ENCODE data around the gene YEATS4. TPM values are rescaled to one million over a fixed set of nuclear protein-coding genes. Genes with fewer than 3 reads are reported as not detected.
"Not testable (repeated sequence)": the region's sequence is repeated elsewhere in the genome, so short reads cannot be mapped to it uniquely, and the experiment has no call there.

Gene YEATS4
- total RNA-seq: 10 to 100 TPM; 52.3 to 53.5 TPM

DNA sequence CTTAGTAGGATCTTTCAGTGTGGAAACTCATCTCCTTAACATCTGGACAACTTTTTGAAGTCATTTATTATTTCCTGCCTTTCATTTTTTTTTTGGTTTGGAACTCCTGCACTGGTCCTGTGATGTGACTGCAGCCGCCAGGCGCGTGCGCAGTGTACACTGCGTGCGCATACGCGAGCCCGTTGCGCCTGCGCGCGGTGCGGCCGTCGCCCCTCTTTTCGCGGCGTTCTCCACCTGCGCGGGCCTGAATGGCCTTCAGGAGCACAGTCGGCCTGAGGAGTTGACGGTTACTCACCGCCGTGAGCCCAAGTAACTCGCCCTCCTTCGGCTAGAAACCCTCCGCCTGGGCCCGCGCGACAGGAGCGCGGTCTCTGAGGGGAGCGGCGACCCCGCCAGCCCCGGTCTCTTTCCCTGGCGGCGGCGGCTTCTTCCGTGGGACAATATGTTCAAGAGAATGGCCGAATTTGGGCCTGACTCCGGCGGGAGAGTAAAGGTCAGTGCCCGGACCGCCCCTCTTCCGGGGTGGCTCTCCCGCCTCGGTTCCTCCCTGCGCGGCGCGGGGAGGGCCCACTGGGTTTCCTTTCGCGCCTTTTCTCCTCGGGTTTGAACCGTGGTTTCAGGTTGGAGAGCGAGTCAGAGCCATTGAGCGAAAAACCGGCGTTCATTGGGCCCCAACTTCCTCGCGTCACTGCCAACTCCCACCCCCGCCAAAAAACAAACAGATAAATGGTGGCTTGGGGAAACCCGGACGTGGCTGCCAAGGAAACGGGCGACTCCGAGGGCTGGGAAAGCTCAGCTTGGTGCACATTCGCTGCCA is at the start of gene YEATS4:
Gene YEATS4 (plus strand): TSS at position 213 of the 817 bp plus-strand sequence. CDS start 230 bp downstream, at position 443.
- intact Hi-C loops (cut with micrococcal nuclease): loop anchor here (1.0 to 10.0 kb wide), 9 partner anchors 29 to 1365 kb away; partner anchors contain the start of genes CCT2, CNOT2, FRS2 and KCNMB4
- H3K36me3 Mint-ChIP-seq (ENCODE audit: low read depth): peaks cover 18% of the 10 kb centered on the region
- no peaks in the 10 kb centered on the region for H3K9me3 Mint-ChIP-seq
- peak; percentile 97 for DNase-seq
- CTCF ChIA-PET: interaction anchor here (0.8 to 3.7 kb wide), 6 partner anchors 30 to 285 kb away, joined by 3 to 55 read pairs (median 4); no protein-coding TSS in a partner anchor
- no peaks in the 10 kb centered on the region for H3K27me3 Mint-ChIP-seq (ENCODE audit: low read depth)
- H3K27ac Mint-ChIP-seq: peak within 1 kb of the TSS; percentile 89
- H3K4me3 Mint-ChIP-seq: peak within 1 kb of the TSS; percentile 71
- peaks cover 33% of the 10 kb centered on the region for H3K4me1 Mint-ChIP-seq (ENCODE audit: low read depth)

DNA sequence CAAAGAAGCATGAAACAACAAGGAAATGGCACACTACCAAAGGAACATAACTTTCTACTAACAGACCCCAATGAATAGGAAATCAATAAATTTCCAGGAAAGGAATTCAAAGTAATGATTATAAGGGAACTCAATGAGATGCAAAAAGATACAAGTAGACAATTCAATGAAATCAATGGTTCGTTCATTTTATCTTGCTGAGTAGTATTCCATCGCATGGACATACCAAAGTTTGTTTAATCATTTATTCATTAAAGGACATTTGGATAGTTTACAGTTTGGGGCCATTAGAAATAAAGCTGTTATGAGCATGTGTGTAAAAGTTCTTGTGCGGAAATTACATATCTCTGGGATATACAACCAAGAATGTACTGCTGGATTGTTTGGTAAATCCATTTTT is 46.3 kb upstream of the YEATS4 start:
- peaks cover 4% of the 10 kb centered on the region for H3K9me3 Mint-ChIP-seq
- no peaks in the 10 kb centered on the region for H3K4me1 Mint-ChIP-seq (ENCODE audit: low read depth)
- no peak overlapping the region for H3K4me3 Mint-ChIP-seq
- intact Hi-C loops (cut with micrococcal nuclease): no loop called here
- no peak overlapping the region for H3K27ac Mint-ChIP-seq
- H3K27me3 Mint-ChIP-seq (ENCODE audit: low read depth): no peaks in the 10 kb centered on the region
- no peak for DNase-seq
- no peaks in the 10 kb centered on the region for H3K36me3 Mint-ChIP-seq (ENCODE audit: low read depth)
- CTCF ChIA-PET: no interaction called here

DNA sequence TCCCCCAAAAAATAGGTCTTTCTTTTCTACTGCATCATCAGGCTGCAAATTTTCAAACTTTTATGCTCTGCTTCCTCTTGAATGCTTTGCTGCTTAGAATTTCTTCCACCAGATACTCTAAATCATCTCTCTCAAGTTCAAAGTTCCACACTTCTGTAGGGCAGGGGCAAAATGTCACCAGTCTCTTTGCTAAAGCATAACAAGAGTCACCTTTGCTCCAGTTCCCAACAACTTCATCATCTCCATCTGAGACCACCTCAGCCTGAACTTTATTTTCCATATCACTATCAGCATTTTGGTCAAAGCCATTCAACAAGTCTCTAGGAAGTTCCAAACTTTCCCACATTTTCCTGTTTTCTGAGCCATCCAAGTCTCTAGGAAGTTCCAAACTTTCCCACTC is 42.8 kb upstream of the YEATS4 start:
- intact Hi-C loops (cut with micrococcal nuclease); H3K27me3 Mint-ChIP-seq (ENCODE audit: low read depth); H3K4me3 Mint-ChIP-seq; H3K9me3 Mint-ChIP-seq; H3K36me3 Mint-ChIP-seq (ENCODE audit: low read depth); H3K27ac Mint-ChIP-seq; DNase-seq; CTCF ChIA-PET; H3K4me1 Mint-ChIP-seq (ENCODE audit: low read depth): not testable (repeated sequence)

DNA sequence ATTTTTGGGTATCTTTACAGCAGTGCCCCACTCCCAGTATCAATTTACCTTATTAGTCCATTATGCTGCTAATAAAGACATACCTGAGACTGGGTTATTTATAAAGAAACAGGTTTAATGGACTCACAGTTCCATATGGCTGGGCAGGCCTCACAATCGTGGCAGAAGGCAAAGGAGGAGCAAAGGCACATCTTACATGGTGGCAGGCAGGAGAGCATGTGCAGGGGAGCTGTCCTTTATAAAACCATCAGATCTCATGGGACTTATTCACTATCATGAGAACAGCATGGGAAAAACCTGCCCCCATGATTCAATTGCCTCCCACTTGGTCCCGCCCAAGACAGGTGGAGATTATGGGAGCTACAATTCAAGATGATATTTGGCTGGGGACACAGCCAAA is 42.3 kb upstream of the YEATS4 start:
- H3K4me1 Mint-ChIP-seq (ENCODE audit: low read depth); CTCF ChIA-PET; H3K27ac Mint-ChIP-seq; H3K27me3 Mint-ChIP-seq (ENCODE audit: low read depth); H3K36me3 Mint-ChIP-seq (ENCODE audit: low read depth); H3K9me3 Mint-ChIP-seq; DNase-seq; intact Hi-C loops (cut with micrococcal nuclease); H3K4me3 Mint-ChIP-seq: not testable (repeated sequence)

DNA sequence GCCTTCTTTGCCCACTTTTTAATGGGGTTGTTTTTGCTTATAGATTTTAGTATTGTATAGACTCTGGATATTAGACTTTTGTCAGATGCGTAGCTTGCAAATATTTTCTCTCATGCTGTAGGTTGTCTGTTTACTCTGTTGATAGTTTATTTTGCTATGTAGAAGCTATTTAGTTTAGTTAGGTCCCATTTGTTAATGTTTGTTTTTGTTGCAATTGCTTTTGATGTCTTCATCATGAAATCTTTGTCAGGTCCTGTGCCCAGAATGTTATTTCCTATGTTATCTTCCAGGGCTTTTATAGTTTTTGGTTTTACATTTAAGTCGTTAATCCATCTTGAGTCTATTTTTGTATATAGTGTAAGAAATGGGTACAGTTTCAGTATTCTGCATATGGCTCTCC is 41.3 kb upstream of the YEATS4 start:
- no peaks in the 10 kb centered on the region for H3K4me1 Mint-ChIP-seq (ENCODE audit: low read depth)
- CTCF ChIA-PET: interaction anchor here (0.8 kb wide), 1 partner anchor 27 kb away, joined by 3 read pairs; no protein-coding TSS in a partner anchor
- H3K36me3 Mint-ChIP-seq (ENCODE audit: low read depth): no peaks in the 10 kb centered on the region
- H3K9me3 Mint-ChIP-seq: peaks cover 8% of the 10 kb centered on the region
- H3K27ac Mint-ChIP-seq: no peak overlapping the region
- no peak for DNase-seq
- no peaks in the 10 kb centered on the region for H3K27me3 Mint-ChIP-seq (ENCODE audit: low read depth)
- intact Hi-C loops (cut with micrococcal nuclease): no loop called here
- no peak overlapping the region for H3K4me3 Mint-ChIP-seq

DNA sequence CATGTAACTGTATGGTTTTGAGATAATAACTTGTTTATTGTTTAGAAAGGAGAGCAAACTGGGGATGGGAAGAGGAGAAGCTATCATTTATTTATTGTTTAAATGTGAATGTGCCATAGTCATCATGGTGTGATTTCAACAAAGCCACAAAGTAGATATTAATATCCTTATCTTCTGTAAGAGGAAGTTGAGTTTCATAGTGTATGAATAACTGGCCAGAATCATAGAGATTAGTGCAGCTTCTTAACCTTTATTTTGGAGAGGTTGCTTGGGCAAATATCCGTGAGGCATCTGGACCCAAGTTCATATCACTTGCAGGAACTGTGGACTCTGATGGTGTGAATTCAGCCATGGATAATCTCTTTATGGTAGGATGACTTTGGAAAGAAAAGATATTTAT is 38.2 kb upstream of the YEATS4 start:
- peaks cover 12% of the 10 kb centered on the region for H3K4me1 Mint-ChIP-seq (ENCODE audit: low read depth)
- H3K4me3 Mint-ChIP-seq: no peak overlapping the region
- CTCF ChIA-PET: interaction anchor here (2.0 kb wide), 1 partner anchor 11 kb away, joined by 4 read pairs; no protein-coding TSS in a partner anchor
- H3K27me3 Mint-ChIP-seq (ENCODE audit: low read depth): no peaks in the 10 kb centered on the region
- H3K36me3 Mint-ChIP-seq (ENCODE audit: low read depth): no peaks in the 10 kb centered on the region
- DNase-seq: no peak
- intact Hi-C loops (cut with micrococcal nuclease): no loop called here
- peaks cover 5% of the 10 kb centered on the region for H3K9me3 Mint-ChIP-seq
- no peak overlapping the region for H3K27ac Mint-ChIP-seq

DNA sequence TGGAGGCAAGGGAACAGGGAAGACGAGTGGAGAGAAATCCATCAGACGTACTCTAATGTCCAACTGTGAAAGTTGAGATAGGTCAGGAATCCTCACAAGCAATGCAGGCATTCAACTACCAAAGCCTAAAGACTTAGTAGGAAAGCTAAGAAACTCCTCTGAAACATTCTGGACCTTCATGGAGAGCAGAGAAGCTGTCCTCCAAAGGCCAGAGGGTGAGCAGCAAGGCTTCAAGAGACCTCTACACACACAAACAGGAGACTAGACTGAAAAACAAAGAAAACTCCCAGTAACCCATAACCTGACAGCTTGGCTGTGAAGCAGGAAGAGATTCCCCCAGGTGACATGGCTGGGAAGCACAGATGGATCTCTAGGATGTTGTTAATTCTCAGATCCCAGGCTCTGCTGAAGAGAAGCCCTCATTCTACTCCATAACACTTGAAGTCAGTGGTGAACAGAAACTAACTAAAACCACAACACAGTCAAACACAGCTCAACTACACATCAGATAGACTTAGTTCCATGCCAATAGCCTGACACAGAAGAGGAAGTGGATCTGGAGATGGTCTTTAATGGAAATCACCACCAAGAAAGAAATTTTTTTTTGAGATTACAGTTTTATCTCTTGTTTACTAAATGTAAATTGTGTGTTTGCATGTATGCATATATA is 34.6 kb upstream of the YEATS4 start:
- no peaks in the 10 kb centered on the region for H3K27me3 Mint-ChIP-seq (ENCODE audit: low read depth)
- DNase-seq: no peak
- intact Hi-C loops (cut with micrococcal nuclease): loop anchor here (2.0 kb wide), 1 partner anchor 22 kb away; no protein-coding TSS in a partner anchor
- H3K4me1 Mint-ChIP-seq (ENCODE audit: low read depth): peaks cover 39% of the 10 kb centered on the region
- CTCF ChIA-PET: interaction anchor here (1.0 to 1.2 kb wide), 2 partner anchors 19 to 169 kb away, joined by 3 read pairs; no protein-coding TSS in a partner anchor
- no peaks in the 10 kb centered on the region for H3K9me3 Mint-ChIP-seq
- H3K36me3 Mint-ChIP-seq (ENCODE audit: low read depth): no peaks in the 10 kb centered on the region
- H3K4me3 Mint-ChIP-seq: no peak overlapping the region
- H3K27ac Mint-ChIP-seq: no peak overlapping the region

DNA sequence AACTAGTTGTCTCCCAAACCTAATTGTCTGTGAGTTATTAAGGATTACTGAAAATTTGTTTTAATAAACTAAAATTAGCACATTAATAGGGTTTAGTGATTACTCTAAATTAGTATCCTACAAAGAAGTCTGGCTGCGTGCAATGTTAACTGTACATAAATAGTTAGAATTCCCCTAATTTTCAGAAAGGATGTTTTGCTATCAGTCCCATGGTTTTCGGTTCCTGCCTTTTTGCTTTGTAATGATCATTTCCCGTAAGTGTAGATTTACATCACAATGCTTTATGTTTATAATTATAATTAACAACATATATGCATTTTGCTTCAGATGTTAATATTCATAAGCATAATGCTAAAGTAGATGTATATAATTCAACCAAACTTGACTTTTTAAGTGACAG is 31.1 kb upstream of the YEATS4 start:
- DNase-seq: no peak
- H3K9me3 Mint-ChIP-seq: no peaks in the 10 kb centered on the region
- intact Hi-C loops (cut with micrococcal nuclease): no loop called here
- peaks cover 56% of the 10 kb centered on the region for H3K4me1 Mint-ChIP-seq (ENCODE audit: low read depth)
- peak overlapping the region; percentile 17 for H3K4me3 Mint-ChIP-seq
- CTCF ChIA-PET: no interaction called here
- peak overlapping the region; percentile 90 for H3K27ac Mint-ChIP-seq
- no peaks in the 10 kb centered on the region for H3K36me3 Mint-ChIP-seq (ENCODE audit: low read depth)
- H3K27me3 Mint-ChIP-seq (ENCODE audit: low read depth): no peaks in the 10 kb centered on the region

DNA sequence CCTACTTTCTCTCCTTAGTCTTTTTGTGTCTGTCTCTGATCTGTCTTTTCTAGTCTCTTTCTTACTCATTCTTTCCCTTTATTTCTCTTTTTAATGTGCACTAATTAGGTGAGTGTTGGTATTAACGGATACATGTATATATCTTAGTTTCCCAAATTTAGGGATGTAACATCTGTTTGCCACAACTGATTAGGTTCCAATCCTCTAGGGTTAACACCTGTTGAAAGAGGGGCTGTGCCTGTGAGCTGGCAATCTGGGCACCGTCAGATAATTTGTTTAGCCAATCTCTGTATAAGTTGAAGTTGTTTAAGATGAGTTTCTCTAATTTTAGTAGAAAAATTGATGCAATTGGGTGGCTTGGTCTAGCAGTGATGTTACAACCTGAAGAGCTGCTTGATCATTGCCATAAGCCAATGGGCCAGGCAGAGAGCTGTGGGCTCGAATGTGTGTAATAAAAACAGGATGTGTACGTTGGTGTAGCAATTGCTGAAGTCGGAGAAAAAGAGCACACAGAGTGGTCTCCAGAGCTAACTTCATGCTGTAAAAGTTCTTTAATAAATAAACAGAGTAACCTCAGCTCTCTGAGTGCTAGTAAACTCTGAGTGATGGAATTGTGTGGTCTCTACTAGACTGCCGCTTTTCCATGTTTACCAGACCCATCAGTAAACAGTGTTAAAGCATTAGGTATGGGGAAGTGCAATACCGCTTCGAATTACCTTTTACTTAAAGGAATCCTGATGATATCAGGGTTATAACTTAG is 29.7 kb upstream of the YEATS4 start:
- Mint-ChIP-seq H3K9me3 (no peaks in the 10 kb centered on the region), H3K27ac (peak overlapping the region; percentile 90), H3K36me3 (ENCODE audit: low read depth) (no peaks in the 10 kb centered on the region), H3K27me3 (ENCODE audit: low read depth) (no peaks in the 10 kb centered on the region), H3K4me1 (ENCODE audit: low read depth) (peaks cover 65% of the 10 kb centered on the region), H3K4me3 (peak overlapping the region; percentile 80)
- peak; percentile 59 for DNase-seq
- CTCF ChIA-PET: interaction anchor here (0.6 to 2.2 kb wide), 3 partner anchors 19 to 1696 kb away, joined by 3 to 7 read pairs (median 5); no protein-coding TSS in a partner anchor
- intact Hi-C loops (cut with micrococcal nuclease): loop anchor here (1.0 to 10.0 kb wide), 8 partner anchors 30 to 915 kb away; partner anchors contain the start of genes CCT2, CNOT2, CPM and CPSF6

DNA sequence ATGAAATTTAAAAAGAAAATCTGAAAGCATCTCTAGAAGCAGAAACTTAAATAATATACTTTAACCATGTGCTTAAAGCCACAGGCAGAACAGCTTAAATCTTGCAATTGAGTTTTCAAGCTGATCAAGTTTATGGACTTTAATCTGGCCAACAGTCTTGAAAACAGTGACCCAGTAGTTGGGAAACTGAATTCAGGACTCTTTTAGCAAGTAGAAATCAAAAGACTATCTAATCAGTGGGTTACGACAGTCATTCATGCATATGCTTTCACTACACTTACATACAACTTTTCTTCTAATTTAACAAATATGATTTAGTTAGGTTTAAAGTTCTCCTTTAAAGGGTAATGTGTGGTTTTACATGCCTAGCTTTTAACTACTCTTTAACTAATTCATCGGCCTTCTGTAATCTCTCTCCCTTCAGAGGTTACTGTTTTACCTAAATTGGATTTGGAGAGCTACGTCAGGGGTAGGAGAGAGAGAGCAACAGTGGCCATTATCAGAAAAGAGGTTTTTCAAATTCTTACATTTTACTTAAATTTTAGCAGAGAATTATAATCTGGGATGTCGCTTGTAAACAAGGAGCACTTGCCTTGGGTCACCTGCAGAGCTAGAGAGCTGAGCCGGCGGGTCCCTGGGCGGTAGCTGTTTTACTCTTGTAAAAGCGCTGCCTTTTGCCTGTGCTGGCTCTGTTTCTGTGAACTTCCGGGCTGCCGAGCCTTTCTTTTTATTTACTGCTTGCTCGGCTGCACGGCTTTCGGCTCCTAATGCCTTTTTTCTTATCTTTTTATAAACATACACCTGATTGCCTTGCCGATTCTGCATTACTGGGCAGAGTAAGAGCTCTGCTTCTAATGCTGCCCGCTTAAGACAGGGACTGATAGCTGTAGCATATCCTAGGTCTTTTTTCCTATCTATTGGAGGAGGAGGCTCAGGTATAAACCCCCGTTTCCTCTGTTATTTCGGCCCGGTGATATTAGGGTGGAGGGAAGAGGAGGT is 28.8 kb upstream of the YEATS4 start:
- peak overlapping the region; percentile 80 for H3K4me3 Mint-ChIP-seq
- no peaks in the 10 kb centered on the region for H3K9me3 Mint-ChIP-seq
- CTCF ChIA-PET: interaction anchor here (0.5 to 2.3 kb wide), 9 partner anchors 9 to 1697 kb away, joined by 3 to 15 read pairs (median 3); no protein-coding TSS in a partner anchor
- no peaks in the 10 kb centered on the region for H3K36me3 Mint-ChIP-seq (ENCODE audit: low read depth)
- H3K4me1 Mint-ChIP-seq (ENCODE audit: low read depth): peaks cover 60% of the 10 kb centered on the region
- no peaks in the 10 kb centered on the region for H3K27me3 Mint-ChIP-seq (ENCODE audit: low read depth)
- H3K27ac Mint-ChIP-seq: peak overlapping the region; percentile 90
- DNase-seq: peak; percentile 74
- intact Hi-C loops (cut with micrococcal nuclease): loop anchor here (1.0 to 10.0 kb wide), 9 partner anchors 30 to 914 kb away; partner anchors contain the start of genes CCT2, CNOT2, CPM and CPSF6

DNA sequence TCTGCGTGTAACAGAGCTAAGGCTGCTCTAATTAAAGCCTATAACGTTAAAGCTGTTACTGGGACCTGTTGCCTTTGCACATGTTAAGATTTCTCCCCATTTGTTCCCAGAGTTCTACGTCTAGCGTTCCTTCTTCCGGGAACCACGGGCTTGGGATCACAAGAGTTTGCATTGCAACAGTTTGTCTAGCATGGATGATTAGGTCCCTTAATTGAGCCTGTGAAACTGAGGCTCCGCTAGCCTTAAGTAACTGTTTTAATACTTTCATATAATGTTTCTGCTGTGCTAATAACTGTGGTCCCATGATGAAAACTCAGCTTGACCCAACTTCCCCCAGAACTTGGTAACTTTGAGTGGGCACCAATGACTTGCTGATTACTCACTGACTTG is 28.0 kb upstream of the YEATS4 start:
- peak overlapping the region; percentile 90 for H3K27ac Mint-ChIP-seq
- CTCF ChIA-PET: interaction anchor here (0.5 to 2.3 kb wide), 7 partner anchors 9 to 307 kb away, joined by 3 to 15 read pairs (median 3); no protein-coding TSS in a partner anchor
- H3K27me3 Mint-ChIP-seq (ENCODE audit: low read depth): no peaks in the 10 kb centered on the region
- peaks cover 60% of the 10 kb centered on the region for H3K4me1 Mint-ChIP-seq (ENCODE audit: low read depth)
- H3K36me3 Mint-ChIP-seq (ENCODE audit: low read depth): no peaks in the 10 kb centered on the region
- no peak for DNase-seq
- no peaks in the 10 kb centered on the region for H3K9me3 Mint-ChIP-seq
- intact Hi-C loops (cut with micrococcal nuclease): loop anchor here (1.0 to 10.0 kb wide), 4 partner anchors 139 to 913 kb away; partner anchors contain the start of genes CNOT2, CPM, FRS2 and RAB3IP
- peak overlapping the region; percentile 80 for H3K4me3 Mint-ChIP-seq

All from activated naive CD4-positive, alpha-beta T cell treated with anti-CD3 and anti-CD28 coated beads for 36 hours (primary cell).